PC-9 (cell line): ENCODE measurements around the gene RAB5B. TPM values are rescaled to one million over a fixed set of nuclear protein-coding genes. Genes with fewer than 3 reads are reported as not detected.
A peak's percentile ranks its signal among the peaks of the same experiment; 100 is the strongest.

Experiments
- BruUV-seq: library from RNA; stranded (reverse); fragments of 400-500 nt; replicated peaks from 2 replicates; lab custom pipeline; 2021; lab: Mats Ljungman, UMichigan
- CTCF ChIA-PET: fragments of 300-600 bp; sonication (Branson Sonifier 250); formaldehyde crosslinking; loops from one replicate; lab custom pipeline; 2022; ENCODE audit warnings: antibody characterized with exemption; lab: Charles Lee
- POLR2A ChIA-PET: fragments of 300-600 bp; sonication (Branson Sonifier 250); formaldehyde crosslinking; loops from one replicate; lab custom pipeline; 2022; ENCODE audit warnings: antibody characterized with exemption; ENCODE audit not compliant: unreplicated experiment; lab: Charles Lee
- DNase-seq, 2 experiments: peaks; one replicate each; pipeline versions ENCODE4 v3.0.0 to v3.0.0-alpha.2; 2015 to 2022; ENCODE audit warnings: mixed read lengths in 1 of 2
- H2AFZ ChIP-seq: fragments of 200-600 bp; sonication (generic); 2 replicates; pipeline ENCODE4 v1.8.1; 2017; ENCODE audit warnings: antibody characterized with exemption
- H3F3A ChIP-seq: fragments of 200-600 bp; sonication (generic); 2 replicates; pipeline ENCODE4 v1.8.1; 2017; ENCODE audit warnings: antibody characterized with exemption, mild to moderate bottlenecking, low read depth; ENCODE audit not compliant: insufficient read depth
- H3K27ac ChIP-seq: fragments of 200-600 bp; sonication (generic); 2 replicates; pipeline ENCODE4 v1.6.1; 2016; ENCODE audit warnings: mixed run types
- H3K27me3 ChIP-seq: fragments of 200-600 bp; sonication (generic); 2 replicates; pipeline ENCODE4 v1.6.1; 2016; ENCODE audit warnings: low read depth, mixed run types; ENCODE audit not compliant: insufficient read depth
- H3K36me3 ChIP-seq: fragments of 200-600 bp; sonication (generic); 2 replicates; pipeline ENCODE4 v1.6.1; 2016; ENCODE audit warnings: low read depth, mixed run types
- H3K4me1 ChIP-seq: fragments of 200-600 bp; sonication (generic); replicated peaks from 2 replicates; pipeline ENCODE4 v1.6.1; 2016; ENCODE audit warnings: mixed run types; ENCODE audit not compliant: insufficient read depth
- H3K4me2 ChIP-seq: fragments of 200-600 bp; sonication (generic); 2 replicates; pipeline ENCODE4 v1.6.1; 2017; ENCODE audit warnings: mixed run types
- H3K4me3 ChIP-seq: fragments of 200-600 bp; sonication (generic); 2 replicates; pipeline ENCODE4 v1.6.1; 2016; ENCODE audit warnings: mixed run types
- H3K79me2 ChIP-seq: fragments of 200-600 bp; sonication (generic); 2 replicates; pipeline ENCODE4 v1.6.1; 2017; ENCODE audit warnings: low read depth, mixed run types
- H3K9me2 ChIP-seq: fragments of 200-600 bp; sonication (generic); 2 replicates; pipeline ENCODE4 v1.8.1; 2017; ENCODE audit warnings: mild to moderate bottlenecking; ENCODE audit not compliant: insufficient read depth
- H3K9me3 ChIP-seq: fragments of 200-600 bp; sonication (generic); 2 replicates; pipeline ENCODE4 v1.8.1; 2016; ENCODE audit warnings: low read depth; ENCODE audit not compliant: insufficient read depth
- H4K20me1 ChIP-seq: fragments of 200-600 bp; sonication (generic); 2 replicates; pipeline ENCODE4 v1.8.1; 2017; ENCODE audit not compliant: insufficient read depth
- EZH2 ChIP-seq: fragments of 200-600 bp; sonication (generic); IDR thresholded peaks from 2 replicates; pipeline ENCODE4 v1.8.0; 2017; ENCODE audit warnings: antibody characterized with exemption, low read depth
- intact Hi-C: fragments of 100-400 bp; cut with micrococcal nuclease; formaldehyde crosslinking; loops from one replicate; pipeline ENCODE4 v1.10.0; 2022; ENCODE audit not compliant: unreplicated experiment
- total RNA-seq: library from RNA; stranded (reverse); gene quantifications from 2 replicates; pipeline ENCODE4 v1.2.3, GENCODE V29; 2021
- TF ChIP-seq, protein P1 (sequence below): fragments of 200-600 bp; sonication (generic); conservative IDR thresholded peaks from 2 replicates; pipeline ENCODE4 v1.6.1; 2017; ENCODE audit warnings: mixed run types, antibody characterized with exemption, mild to moderate bottlenecking, moderate library complexity

RAB5B gene
- total RNA-seq, 1 experiment from 2014 or later, result 122 TPM

DNA sequence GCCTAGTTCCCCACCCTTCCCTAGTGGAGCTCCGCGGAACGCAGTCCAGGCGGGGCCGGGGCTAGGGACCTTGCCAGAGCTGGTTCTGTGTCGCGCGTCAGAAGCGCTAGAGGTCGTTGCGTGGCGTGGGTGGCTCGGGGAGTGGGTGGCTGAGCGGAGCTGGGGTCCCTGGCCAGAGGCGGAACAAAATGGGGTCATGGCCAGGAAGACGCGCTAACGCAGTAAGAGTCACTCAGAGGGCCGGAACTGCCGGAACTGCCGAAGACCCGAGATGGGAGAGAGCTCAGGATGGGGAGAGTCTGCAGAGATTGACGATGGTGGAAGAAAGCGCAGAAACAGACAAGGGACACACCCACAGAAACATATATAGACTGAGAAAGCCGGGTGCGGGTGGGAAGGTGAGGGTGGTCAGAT lies 38.1 kb upstream of the RAB5B start:
- H4K20me1 ChIP-seq, result peaks cover 6% of the 10 kb centered on the region; the same call in 1 of the 2 replicates
- POLR2A ChIA-PET, result no interaction called here
- H3K79me2 ChIP-seq, result peaks cover 19% of the 10 kb centered on the region

DNA sequence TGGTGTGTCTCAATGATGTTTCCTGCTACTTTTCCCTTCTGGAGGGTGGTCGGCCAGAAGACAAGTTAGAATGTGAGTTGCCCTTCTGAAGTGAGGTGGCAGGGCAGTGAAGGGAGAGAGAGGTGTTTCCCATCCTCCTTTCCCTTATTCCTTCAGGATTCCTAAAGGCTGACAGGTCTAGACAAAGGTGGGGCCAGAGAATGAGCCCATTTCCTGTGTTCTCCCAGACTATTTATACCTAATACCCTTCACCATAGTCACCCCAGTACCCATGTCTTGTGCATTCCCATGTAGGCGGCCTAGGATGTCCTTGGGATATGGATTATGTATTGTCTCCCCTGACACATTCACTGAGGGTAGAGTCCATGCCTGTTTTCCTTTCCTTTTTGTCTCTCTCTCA lies 35.9 kb upstream of the RAB5B start:
- Histone ChIP-seq H3K4me1 (peaks cover 44% of the 10 kb centered on the region), H3F3A (peaks cover 41% of the 10 kb centered on the region; the same call in 1 of the 2 replicates), H3K4me3 (no peak overlapping the region), H3K4me2 (peak overlapping the region; percentile 38), H3K27me3 (no peaks in the 10 kb centered on the region), H3K36me3 (no peaks in the 10 kb centered on the region), H2AFZ (no peak overlapping the region), H3K79me2 (peaks cover 13% of the 10 kb centered on the region), H3K9me2 (no peaks in the 10 kb centered on the region), H3K9me3 (no peaks in the 10 kb centered on the region), H4K20me1 (peaks cover 6% of the 10 kb centered on the region; the same call in 1 of the 2 replicates), H3K27ac (0 out of 2 replicates have a peak overlapping the region, but pooled peaks have one; percentile 35)
- CTCF ChIA-PET, result no interaction called here
- POLR2A ChIA-PET, result no interaction called here
- no TSS peak for BruUV-seq
- DNase-seq, result no peak
- intact Hi-C loops, result no loop called here
- TF ChIP-seq EZH2, result no peak
- TF ChIP-seq, protein P1, sequence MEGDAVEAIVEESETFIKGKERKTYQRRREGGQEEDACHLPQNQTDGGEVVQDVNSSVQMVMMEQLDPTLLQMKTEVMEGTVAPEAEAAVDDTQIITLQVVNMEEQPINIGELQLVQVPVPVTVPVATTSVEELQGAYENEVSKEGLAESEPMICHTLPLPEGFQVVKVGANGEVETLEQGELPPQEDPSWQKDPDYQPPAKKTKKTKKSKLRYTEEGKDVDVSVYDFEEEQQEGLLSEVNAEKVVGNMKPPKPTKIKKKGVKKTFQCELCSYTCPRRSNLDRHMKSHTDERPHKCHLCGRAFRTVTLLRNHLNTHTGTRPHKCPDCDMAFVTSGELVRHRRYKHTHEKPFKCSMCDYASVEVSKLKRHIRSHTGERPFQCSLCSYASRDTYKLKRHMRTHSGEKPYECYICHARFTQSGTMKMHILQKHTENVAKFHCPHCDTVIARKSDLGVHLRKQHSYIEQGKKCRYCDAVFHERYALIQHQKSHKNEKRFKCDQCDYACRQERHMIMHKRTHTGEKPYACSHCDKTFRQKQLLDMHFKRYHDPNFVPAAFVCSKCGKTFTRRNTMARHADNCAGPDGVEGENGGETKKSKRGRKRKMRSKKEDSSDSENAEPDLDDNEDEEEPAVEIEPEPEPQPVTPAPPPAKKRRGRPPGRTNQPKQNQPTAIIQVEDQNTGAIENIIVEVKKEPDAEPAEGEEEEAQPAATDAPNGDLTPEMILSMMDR, result no peak

More for the DNA sequence above, 38.1 kb upstream of the RAB5B start:
- no peaks in the 10 kb centered on the region for H3K36me3 ChIP-seq
- intact Hi-C loops, result no loop called here
- no peak overlapping the region for H2AFZ ChIP-seq
- H3K9me3 ChIP-seq, result no peaks in the 10 kb centered on the region
- DNase-seq, result no peak
- H3K27me3 ChIP-seq, result no peaks in the 10 kb centered on the region
- H3K9me2 ChIP-seq, result no peaks in the 10 kb centered on the region
- no peak overlapping the region for H3K4me2 ChIP-seq
- no peak overlapping the region for H3K27ac ChIP-seq
- H3K4me3 ChIP-seq, result no peak overlapping the region
- peaks cover 58% of the 10 kb centered on the region for H3K4me1 ChIP-seq
- TF ChIP-seq, protein P1, result no peak
- no peak for TF ChIP-seq EZH2
- CTCF ChIA-PET, result no interaction called here
- no TSS peak for BruUV-seq
- H3F3A ChIP-seq, result peaks cover 55% of the 10 kb centered on the region; the same call in 1 of the 2 replicates

DNA sequence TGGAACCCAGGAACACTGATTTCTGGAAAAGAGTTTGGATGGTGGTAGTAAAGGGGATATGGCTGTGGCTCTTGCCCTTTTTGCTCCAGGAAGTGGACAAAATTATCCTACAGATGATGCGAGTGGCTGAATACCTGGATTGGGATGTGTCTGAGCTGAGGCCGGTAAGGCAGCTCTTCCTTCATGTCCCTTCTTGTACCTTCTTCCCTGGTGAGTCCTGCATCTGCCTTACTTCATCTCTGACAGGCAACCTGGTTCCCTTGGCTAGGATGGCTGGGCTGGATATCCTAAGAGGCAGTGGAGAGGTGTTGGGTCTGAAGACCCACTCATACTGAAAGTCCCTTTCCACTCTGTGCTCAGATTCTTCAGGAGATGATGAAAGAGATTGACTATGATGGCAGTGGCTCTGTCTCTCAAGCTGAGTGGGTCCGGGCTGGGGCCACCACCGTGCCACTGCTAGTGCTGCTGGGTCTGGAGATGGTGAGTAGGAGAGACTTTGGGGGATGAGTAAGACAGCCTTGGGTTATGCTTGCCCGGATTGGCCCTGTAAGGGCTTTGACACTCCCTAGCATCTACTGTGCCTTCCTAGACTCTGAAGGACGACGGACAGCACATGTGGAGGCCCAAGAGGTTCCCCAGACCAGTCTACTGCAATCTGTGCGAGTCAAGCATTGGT lies 34.9 kb upstream of the RAB5B start:
- intact Hi-C loops, result no loop called here
- Histone ChIP-seq H3K27ac (no peak overlapping the region), H3K9me3 (no peaks in the 10 kb centered on the region), H3K4me1 (peaks cover 34% of the 10 kb centered on the region), H3K4me2 (0 out of 2 replicates have a peak overlapping the region, but pooled peaks have one; percentile 57), H4K20me1 (peaks cover 1% of the 10 kb centered on the region; the same call in 1 of the 2 replicates), H3K79me2 (peaks cover 9% of the 10 kb centered on the region), H3F3A (peaks cover 32% of the 10 kb centered on the region; the same call in 1 of the 2 replicates), H3K27me3 (no peaks in the 10 kb centered on the region), H3K4me3 (no peak overlapping the region), H3K9me2 (no peaks in the 10 kb centered on the region), H3K36me3 (no peaks in the 10 kb centered on the region), H2AFZ (no peak overlapping the region)
- BruUV-seq, result no TSS peak
- CTCF ChIA-PET, result interaction anchor here (1.1 to 1.6 kb wide), 2 partner anchors 7 to 9 kb away, joined by 4 read pairs; no protein-coding TSS in a partner anchor
- DNase-seq, result no peak
- POLR2A ChIA-PET, result interaction anchor here (0.6 kb wide), 1 partner anchor 35 kb away, joined by 6 read pairs; the partner anchor contains the start of gene RAB5B
- no peak for TF ChIP-seq EZH2
- TF ChIP-seq, protein P1, result no peak
